Thoracic aorta (tissue), 2 donors: ENCODE data around the gene TAS1R1. TPM values are rescaled to one million over a fixed set of nuclear protein-coding genes. Genes with fewer than 3 reads are reported as not detected.
A peak's percentile ranks its signal among the peaks of the same experiment; 100 is the strongest.

ENCODE experiments used
- ATAC-seq: fragments of 150-250 bp; one replicate; pipeline ENCODE4 v1.8.0; 2017; ENCODE audit warnings: low read depth; ENCODE audit not compliant: insufficient number of reproducible peaks, low FRiP score
- DNase-seq: peaks from one replicate; pipeline ENCODE4 v3.0.0-alpha.2; 2020; ENCODE audit warnings: low spot score
- H3K27ac ChIP-seq, 2 donors: fragments of 200-600 bp; sonication (generic); 1 replicate in 1 of 2; 2 replicates in 1 of 2; pipeline ENCODE4 v1.5.1; 2016; ENCODE audit warnings: mild to moderate bottlenecking in 2 of 2, moderate library complexity in 2 of 2
- H3K27me3 ChIP-seq: fragments of 200-600 bp; sonication (generic); replicated peaks from 2 replicates; pipeline ENCODE4 v1.6.0; 2016; ENCODE audit warnings: mild to moderate bottlenecking; ENCODE audit not compliant: insufficient read depth
- H3K36me3 ChIP-seq: fragments of 200-600 bp; sonication (generic); one replicate; pipeline ENCODE4 v1.5.1; 2016
- H3K4me1 ChIP-seq, 2 donors: fragments of 200-600 bp; sonication (generic); 1 replicate in 1 of 2; 2 replicates in 1 of 2; pipeline versions ENCODE4 v1.5.1 to v1.6.0; 2016; ENCODE audit warnings: low read depth in 2 of 2, mild to moderate bottlenecking in 1 of 2; ENCODE audit not compliant: control insufficient read depth in 1 of 2
- H3K4me3 ChIP-seq: fragments of 200-600 bp; sonication (generic); 2 replicates; pipeline ENCODE4 v1.5.1; 2016; ENCODE audit warnings: mild to moderate bottlenecking
- H3K9me3 ChIP-seq: fragments of 200-600 bp; sonication (generic); 2 replicates; pipeline ENCODE4 v1.5.1; 2016
- total RNA-seq, 2 donors: library from RNA; depleted of rRNA; stranded (reverse); fragments of >200 nt; gene quantifications; one replicate each; pipeline versions ENCODE4 v1.1.0 to v1.2.3, GENCODE V29; 2016
- TF ChIP-seq, protein P1 (sequence below): fragments of 200-600 bp; sonication (generic); IDR thresholded peaks from one replicate; pipeline ENCODE4 v1.5.1; 2019; ENCODE audit warnings: antibody characterized with exemption

The TAS1R1 gene
- total RNA-seq, 2 donors from 2014 or later: 0.81 TPM; not detected in 1

DNA sequence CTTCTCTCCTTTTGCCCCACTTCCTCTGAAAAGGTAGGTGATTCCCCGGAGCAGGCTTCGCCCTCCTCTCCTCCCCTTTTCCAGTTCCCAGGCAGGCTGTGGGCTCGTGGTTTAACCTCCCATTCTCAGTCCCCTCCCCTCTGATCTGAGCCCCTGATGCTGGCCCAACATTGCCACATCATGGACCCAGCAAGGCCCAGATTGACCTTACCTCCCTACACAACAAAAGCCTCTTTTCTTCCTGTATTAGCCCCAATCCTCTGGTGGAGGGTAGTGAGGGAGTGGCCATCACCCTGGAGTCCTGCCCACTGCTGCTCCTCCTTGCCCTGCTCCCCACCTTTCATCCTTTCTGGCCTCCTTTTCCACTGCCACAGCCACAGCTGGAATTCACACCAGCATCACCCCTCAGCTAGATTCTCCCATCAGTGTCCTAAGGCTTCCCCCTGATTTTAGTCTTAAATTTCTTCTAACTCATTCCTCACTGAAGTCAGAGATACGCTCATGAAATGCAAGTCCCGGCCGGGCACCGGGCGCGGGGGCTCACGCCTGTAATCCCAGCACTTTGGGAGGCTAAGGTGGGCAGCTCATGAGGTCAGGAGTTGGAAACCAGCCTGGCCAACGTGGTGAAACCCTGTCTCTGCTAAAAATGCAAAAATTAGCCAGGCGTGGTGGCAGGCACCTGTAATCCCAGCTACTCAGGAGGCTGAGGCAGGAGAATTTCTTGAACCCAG is 17.7 kb downstream of the TAS1R1 start:
- DNase-seq (no peak), ATAC-seq (no peak)
- H3K27me3 ChIP-seq: no peaks in the 10 kb centered on the region
- no peaks in the 10 kb centered on the region for H3K9me3 ChIP-seq
- TF ChIP-seq, protein P1, sequence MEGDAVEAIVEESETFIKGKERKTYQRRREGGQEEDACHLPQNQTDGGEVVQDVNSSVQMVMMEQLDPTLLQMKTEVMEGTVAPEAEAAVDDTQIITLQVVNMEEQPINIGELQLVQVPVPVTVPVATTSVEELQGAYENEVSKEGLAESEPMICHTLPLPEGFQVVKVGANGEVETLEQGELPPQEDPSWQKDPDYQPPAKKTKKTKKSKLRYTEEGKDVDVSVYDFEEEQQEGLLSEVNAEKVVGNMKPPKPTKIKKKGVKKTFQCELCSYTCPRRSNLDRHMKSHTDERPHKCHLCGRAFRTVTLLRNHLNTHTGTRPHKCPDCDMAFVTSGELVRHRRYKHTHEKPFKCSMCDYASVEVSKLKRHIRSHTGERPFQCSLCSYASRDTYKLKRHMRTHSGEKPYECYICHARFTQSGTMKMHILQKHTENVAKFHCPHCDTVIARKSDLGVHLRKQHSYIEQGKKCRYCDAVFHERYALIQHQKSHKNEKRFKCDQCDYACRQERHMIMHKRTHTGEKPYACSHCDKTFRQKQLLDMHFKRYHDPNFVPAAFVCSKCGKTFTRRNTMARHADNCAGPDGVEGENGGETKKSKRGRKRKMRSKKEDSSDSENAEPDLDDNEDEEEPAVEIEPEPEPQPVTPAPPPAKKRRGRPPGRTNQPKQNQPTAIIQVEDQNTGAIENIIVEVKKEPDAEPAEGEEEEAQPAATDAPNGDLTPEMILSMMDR: no peak
- H3K4me1 ChIP-seq: no peaks in the 10 kb centered on the region
- H3K27ac ChIP-seq: no peak overlapping the region
- no peaks in the 10 kb centered on the region for H3K36me3 ChIP-seq
- H3K4me3 ChIP-seq: no peak overlapping the region

DNA sequence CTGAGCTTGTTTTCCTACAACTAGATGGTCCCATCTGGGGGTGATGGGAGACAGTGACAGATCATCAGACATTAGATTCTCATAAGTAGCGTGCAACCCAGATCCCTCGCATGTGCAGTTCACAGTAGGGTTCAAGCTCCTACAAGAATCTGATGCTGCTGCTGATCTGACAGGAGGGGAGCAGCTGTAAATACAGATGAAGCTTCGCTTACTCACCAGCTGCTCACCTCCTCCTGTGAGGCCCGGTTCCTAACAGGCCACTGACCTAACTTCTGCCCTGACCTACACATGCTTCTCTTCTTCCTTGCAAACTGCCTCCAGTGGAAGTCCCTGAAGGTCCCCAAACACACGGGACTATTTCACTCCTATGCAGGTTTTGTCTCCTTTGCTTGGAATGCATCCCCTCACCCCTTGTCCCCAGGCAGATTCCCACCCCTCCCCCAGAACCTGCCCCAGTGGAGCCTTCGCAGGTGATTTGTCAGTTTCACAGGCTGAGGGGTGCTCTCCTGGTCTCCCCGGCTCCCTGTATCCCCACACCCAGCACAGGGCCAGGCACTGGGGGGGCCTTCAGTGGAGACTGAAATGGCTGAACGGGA is 19.0 kb downstream of the TAS1R1 start:
- Histone ChIP-seq H3K27me3 (no peaks in the 10 kb centered on the region), H3K36me3 (no peaks in the 10 kb centered on the region), H3K4me1 (peaks cover under 1 to 4% of the 10 kb centered on the region in 2 donors), H3K9me3 (no peaks in the 10 kb centered on the region), H3K4me3 (no peak overlapping the region), H3K27ac (no peak overlapping the region)
- ATAC-seq (no peak), DNase-seq (no peak)
- TF ChIP-seq, protein P1: no peak

DNA sequence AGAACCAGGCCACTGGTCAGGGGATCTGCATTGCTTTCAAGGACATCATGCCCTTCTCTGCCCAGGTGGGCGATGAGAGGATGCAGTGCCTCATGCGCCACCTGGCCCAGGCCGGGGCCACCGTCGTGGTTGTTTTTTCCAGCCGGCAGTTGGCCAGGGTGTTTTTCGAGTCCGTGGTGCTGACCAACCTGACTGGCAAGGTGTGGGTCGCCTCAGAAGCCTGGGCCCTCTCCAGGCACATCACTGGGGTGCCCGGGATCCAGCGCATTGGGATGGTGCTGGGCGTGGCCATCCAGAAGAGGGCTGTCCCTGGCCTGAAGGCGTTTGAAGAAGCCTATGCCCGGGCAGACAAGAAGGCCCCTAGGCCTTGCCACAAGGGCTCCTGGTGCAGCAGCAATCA is 19.7 kb downstream of the TAS1R1 start:
- Histone ChIP-seq H3K4me1 (peaks cover 5 to 9% of the 10 kb centered on the region in 2 donors), H3K36me3 (no peaks in the 10 kb centered on the region), H3K27me3 (no peaks in the 10 kb centered on the region), H3K27ac (no peak overlapping the region), H3K4me3 (no peak overlapping the region), H3K9me3 (no peaks in the 10 kb centered on the region)
- ATAC-seq (no peak), DNase-seq (no peak)
- TF ChIP-seq, protein P1: no peak

DNA sequence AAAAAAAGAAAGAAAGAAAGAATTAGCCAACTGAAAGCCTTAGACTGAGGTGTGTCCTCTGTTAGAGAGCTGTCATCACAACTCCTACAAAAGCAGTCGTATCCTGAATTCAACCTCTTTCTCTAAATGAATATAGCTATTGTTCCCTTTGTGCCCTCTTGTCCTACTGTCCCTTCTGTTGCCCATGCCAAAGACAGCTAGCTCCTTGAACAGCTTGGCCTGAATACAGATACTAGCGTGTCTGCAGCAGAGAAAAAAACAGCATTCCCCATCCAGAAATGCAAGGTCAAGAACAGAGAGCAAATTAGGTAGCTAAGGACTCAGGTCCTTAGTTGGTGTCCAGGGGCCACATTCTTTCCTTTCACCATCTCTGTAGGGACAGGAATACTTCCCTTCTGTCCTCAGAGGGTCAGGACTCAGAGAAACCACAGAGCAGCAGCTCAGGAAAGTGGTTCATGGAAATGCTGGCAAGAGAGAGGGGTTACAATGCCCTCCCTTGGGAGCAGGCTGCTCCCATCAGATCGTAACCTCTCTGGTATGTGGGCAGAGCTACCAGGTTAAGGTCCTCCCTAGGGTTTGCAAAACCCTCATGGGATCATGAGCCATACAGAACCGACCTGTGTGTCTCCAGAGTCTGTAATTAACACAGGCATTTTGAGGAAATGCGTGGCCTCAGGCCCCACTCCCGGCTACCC is 22.9 kb downstream of the TAS1R1 start:
- peak overlapping the region in 1 of 2 donors; percentile 93 for H3K27ac ChIP-seq

More for the DNA sequence above, 22.9 kb downstream of the TAS1R1 start:
- H3K4me3 ChIP-seq: no peak overlapping the region
- DNase-seq (no peak), ATAC-seq (no peak)
- TF ChIP-seq, protein P1: no peak
- no peaks in the 10 kb centered on the region for H3K9me3 ChIP-seq
- peaks cover 16 to 27% of the 10 kb centered on the region in 2 donors for H3K4me1 ChIP-seq
- H3K27me3 ChIP-seq: no peaks in the 10 kb centered on the region
- no peaks in the 10 kb centered on the region for H3K36me3 ChIP-seq
